GM23248 (cell line): ENCODE data around the gene ACAP3. TPM values are rescaled to one million over a fixed set of nuclear protein-coding genes. Genes with fewer than 3 reads are reported as not detected.
"Not testable (repeated sequence)": the region's sequence is repeated elsewhere in the genome, so short reads cannot be mapped to it uniquely, and the experiment has no call there.

ENCODE experiments used
- DNase-seq: peaks from one replicate; pipeline ENCODE4 v3.0.0-alpha.2; 2015
- H2AFZ ChIP-seq: fragments of 200-600 bp; sonication (generic); 2 replicates; pipeline ENCODE4 v1.6.1; 2016; ENCODE audit warnings: antibody characterized with exemption
- H3F3A ChIP-seq: fragments of 200-600 bp; sonication (generic); 2 replicates; pipeline ENCODE4 v1.6.1; 2016; ENCODE audit warnings: mild to moderate bottlenecking, antibody characterized with exemption, mixed run types; ENCODE audit not compliant: insufficient read depth
- H3K27ac ChIP-seq: fragments of 200-600 bp; sonication (generic); 2 replicates; pipeline ENCODE4 v1.5.1; 2016; ENCODE audit warnings: mild to moderate bottlenecking
- H3K27me3 ChIP-seq: fragments of 200-600 bp; sonication (generic); replicated peaks from 2 replicates; pipeline ENCODE4 v1.6.1; 2016; ENCODE audit warnings: mild to moderate bottlenecking; ENCODE audit not compliant: insufficient read depth
- H3K36me3 ChIP-seq: fragments of 200-600 bp; sonication (generic); 2 replicates; pipeline ENCODE4 v1.6.1; 2016; ENCODE audit warnings: low read depth, mild to moderate bottlenecking
- H3K4me1 ChIP-seq: fragments of 200-600 bp; sonication (generic); 2 replicates; pipeline ENCODE4 v1.6.1; 2016; ENCODE audit warnings: mild to moderate bottlenecking; ENCODE audit not compliant: insufficient read depth
- H3K4me2 ChIP-seq: fragments of 200-600 bp; sonication (generic); one replicate; pipeline ENCODE4 v1.6.1; 2016; ENCODE audit warnings: mild to moderate bottlenecking; ENCODE audit not compliant: unreplicated experiment
- H3K4me3 ChIP-seq: fragments of 200-600 bp; sonication (generic); 2 replicates; pipeline ENCODE4 v1.5.1; 2016; ENCODE audit warnings: mild to moderate bottlenecking
- H3K79me2 ChIP-seq: fragments of 200-600 bp; sonication (generic); 2 replicates; pipeline ENCODE4 v1.6.1; 2016; ENCODE audit warnings: mild to moderate bottlenecking; ENCODE audit not compliant: insufficient read depth
- H3K9ac ChIP-seq: fragments of 200-600 bp; sonication (generic); 2 replicates; pipeline ENCODE4 v1.6.1; 2016; ENCODE audit warnings: mild to moderate bottlenecking
- H3K9me2 ChIP-seq: fragments of 200-600 bp; sonication (generic); 2 replicates; pipeline ENCODE4 v1.6.1; 2016; ENCODE audit warnings: mixed run types, mild to moderate bottlenecking, moderate library complexity; ENCODE audit not compliant: insufficient read depth
- H3K9me3 ChIP-seq: fragments of 200-600 bp; sonication (generic); one replicate; pipeline ENCODE4 v1.6.1; 2017; ENCODE audit warnings: low read depth
- H4K20me1 ChIP-seq: fragments of 200-600 bp; sonication (generic); 2 replicates; pipeline ENCODE4 v1.6.0; 2016; ENCODE audit not compliant: insufficient read depth
- EZH2 ChIP-seq: fragments of 200-600 bp; sonication (generic); IDR thresholded peaks from 2 replicates; pipeline ENCODE4 v1.6.1; 2018; ENCODE audit warnings: antibody characterized with exemption, mild to moderate bottlenecking; ENCODE audit not compliant: insufficient read depth, poor library complexity, severe bottlenecking
- EZH2phosphoT487 ChIP-seq: fragments of 200-600 bp; sonication (generic); IDR thresholded peaks from 2 replicates; pipeline ENCODE4 v1.6.1; 2018; ENCODE audit warnings: antibody characterized with exemption, moderate library complexity, mild to moderate bottlenecking, low read depth; ENCODE audit not compliant: insufficient read depth
- WGBS, 2 experiments: methylation state at CpG; one replicate each; pipeline ENCODE4 v1.1.6; 2015 to 2017; ENCODE audit warnings: low lambda C conversion rate in 2 of 2, low coverage in 1 of 2; ENCODE audit errors: missing lambda C conversion rate in 2 of 2; 5-methylcytosine and 5-hydroxymethylcytosine counted together
- in situ Hi-C: fragments of 300-500 bp; cut with MboI; formaldehyde crosslinking; loops from 2 replicates; pipeline ENCODE4 v1.15.0; 2020
- polyA plus RNA-seq: library from polyadenylated mRNA; unstranded; fragments of >200 nt; fragmentation: Nextera tagmentation; extraction: Ambion mirVana; gene quantifications from 2 replicates; pipeline ENCODE4 v1.2.1, GENCODE V29; 2016
- total RNA-seq: library from RNA; depleted of rRNA; stranded (reverse); fragments of >200 nt; shearing (Covaris generic); gene quantifications from 2 replicates; pipeline ENCODE4 v1.2.3, GENCODE V29; 2014

ACAP3 gene
- total and polyA plus RNA-seq, 2 experiments from 2014 or later = 11.8 to 68.0 TPM

- no peaks in the 10 kb centered on the region for H3K9me3 ChIP-seq
- no peak overlapping the region for H3K9ac ChIP-seq
- peaks cover 3% of the 10 kb centered on the region; the same call in 1 of the 2 replicates for H3K36me3 ChIP-seq
- no peaks in the 10 kb centered on the region for H3K27me3 ChIP-seq
- no peak overlapping the region for H2AFZ ChIP-seq
- H3F3A ChIP-seq = no peaks in the 10 kb centered on the region; the same call in 1 of the 2 replicates
- no peaks in the 10 kb centered on the region for H4K20me1 ChIP-seq
- no peak overlapping the region for H3K4me3 ChIP-seq
- H3K4me1 ChIP-seq = no peaks in the 10 kb centered on the region
- no peak for TF ChIP-seq EZH2
- TF ChIP-seq EZH2phosphoT487 = no peak
- 96 to 97% methylated on average over 44 to 50 of the region's 50 CpGs for WGBS, 2 experiments
- peaks cover 28% of the 10 kb centered on the region for H3K79me2 ChIP-seq
- in situ Hi-C loops = no loop called here
- H3K4me2 ChIP-seq = no peak overlapping the region
- no peak for DNase-seq
- H3K9me2 ChIP-seq = no peaks in the 10 kb centered on the region
- H3K27ac ChIP-seq = no peak overlapping the region
Observed at GRCh38 chr1:1253972-1254666, 53.6 kb downstream of the ACAP3 start.

GRCh38 chr1:1253314-1253713 is 54.4 kb downstream of the ACAP3 start:
- in situ Hi-C loops = no loop called here

GRCh38 chr1:1250786-1251284 is 56.9 kb downstream of the ACAP3 start:
- no peaks in the 10 kb centered on the region for H3K79me2 ChIP-seq
- H2AFZ ChIP-seq = no peak overlapping the region
- no peaks in the 10 kb centered on the region for H3K4me1 ChIP-seq
- peaks cover 3% of the 10 kb centered on the region; the same call in 1 of the 2 replicates for H3K36me3 ChIP-seq
- no peak overlapping the region for H3K4me2 ChIP-seq
- H3K27me3 ChIP-seq = no peaks in the 10 kb centered on the region
- TF ChIP-seq EZH2 = no peak
- TF ChIP-seq EZH2phosphoT487 = no peak
- no peak overlapping the region for H3K27ac ChIP-seq
- H4K20me1 ChIP-seq = no peaks in the 10 kb centered on the region
- 84 to 85% methylated on average over 15 to 16 of the region's 16 CpGs for WGBS, 2 experiments
- no peak overlapping the region for H3K9ac ChIP-seq
- DNase-seq = no peak
- in situ Hi-C loops = no loop called here
- H3K9me3 ChIP-seq = no peaks in the 10 kb centered on the region
- no peak overlapping the region for H3K4me3 ChIP-seq
- no peaks in the 10 kb centered on the region; the same call in 1 of the 2 replicates for H3F3A ChIP-seq
- H3K9me2 ChIP-seq = no peaks in the 10 kb centered on the region

More at GRCh38 chr1:1253314-1253713, 54.4 kb downstream of the ACAP3 start:
- Histone ChIP-seq H3K9me2 (no peaks in the 10 kb centered on the region), H2AFZ (no peak overlapping the region), H3K27me3 (no peaks in the 10 kb centered on the region), H3F3A (no peaks in the 10 kb centered on the region; the same call in 1 of the 2 replicates), H4K20me1 (no peaks in the 10 kb centered on the region), H3K4me2 (no peak overlapping the region), H3K9ac (no peak overlapping the region), H3K9me3 (no peaks in the 10 kb centered on the region), H3K27ac (no peak overlapping the region), H3K79me2 (peaks cover 19% of the 10 kb centered on the region), H3K4me1 (no peaks in the 10 kb centered on the region), H3K36me3 (peaks cover 3% of the 10 kb centered on the region; the same call in 1 of the 2 replicates), H3K4me3 (no peak overlapping the region)
- DNase-seq = no peak
- WGBS, 2 experiments = 80% methylated on average over 12 of the region's 12 CpGs
- TF ChIP-seq EZH2 (no peak), EZH2phosphoT487 (no peak)

GRCh38 chr1:1248009-1248913 is 59.5 kb downstream of the ACAP3 start:
- 82 to 90% methylated on average over 7 to 20 of the region's 21 CpGs for WGBS, 2 experiments
- H3F3A ChIP-seq, H2AFZ ChIP-seq, H3K4me3 ChIP-seq, H3K4me2 ChIP-seq, H3K79me2 ChIP-seq, in situ Hi-C loops, H4K20me1 ChIP-seq, H3K9me2 ChIP-seq, H3K4me1 ChIP-seq, H3K27ac ChIP-seq, DNase-seq, H3K9me3 ChIP-seq, H3K27me3 ChIP-seq, H3K36me3 ChIP-seq, H3K9ac ChIP-seq: not testable (repeated sequence)
